AG09319 (cell line): ENCODE data around the gene NCAPD3.
"Not testable (repeated sequence)": the region's sequence is repeated elsewhere in the genome, so short reads cannot be mapped to it uniquely, and the experiment has no call there.

Experiments
- DNase-seq: peaks from one replicate; pipeline ENCODE4 v3.0.0-alpha.2; 2010; ENCODE audit warnings: low read depth; ENCODE audit errors: extremely low read depth
- CTCF ChIP-seq: IDR thresholded peaks from 2 replicates; pipeline ENCODE4 v1.5.1; 2011; ENCODE audit warnings: low read depth, mild to moderate bottlenecking, inconsistent platforms, low read length, moderate library complexity

Gene NCAPD3

GRCh38 chr11:134196756-134197155, 27.0 kb downstream of the NCAPD3 start:
- no peak for TF ChIP-seq CTCF

GRCh38 chr11:134188092-134188491, 35.7 kb downstream of the NCAPD3 start:
- not testable (repeated sequence) for DNase-seq

More at GRCh38 chr11:134196756-134197155, 27.0 kb downstream of the NCAPD3 start:
- no peak for DNase-seq

GRCh38 chr11:134181707-134182106, 42.1 kb downstream of the NCAPD3 start:
- no peak for DNase-seq
- no peak for TF ChIP-seq CTCF

GRCh38 chr11:134178032-134178674, 45.6 kb downstream of the NCAPD3 start:
- DNase-seq = no peak
- no peak for TF ChIP-seq CTCF

GRCh38 chr11:134176284-134176683, 47.5 kb downstream of the NCAPD3 start:
- DNase-seq = no peak
- no peak for TF ChIP-seq CTCF

GRCh38 chr11:134173296-134173695, 50.5 kb downstream of the NCAPD3 start:
- TF ChIP-seq CTCF = no peak
- no peak for DNase-seq

- no peak for TF ChIP-seq CTCF
These were observed 51.8 kb downstream of the NCAPD3 start for GRCh38 chr11:134171951-134172350.

GRCh38 chr11:134170919-134171281, 52.9 kb downstream of the NCAPD3 start:
- no peak for DNase-seq
- TF ChIP-seq CTCF = no peak

More at GRCh38 chr11:134171951-134172350, 51.8 kb downstream of the NCAPD3 start:
- no peak for DNase-seq
